HEK293 (cell line): Measurements from ENCODE around the gene MDGA2.

Source experiments
- CTCF ChIA-PET: fragments of 350-600 bp; formaldehyde crosslinking; extraction: SDS; loops from one replicate; lab custom pipeline; 2021; ENCODE audit warnings: antibody characterized with exemption; lab: Yijun Ruan, JAX
- POLR2A ChIA-PET: fragments of 300-600 bp; formaldehyde crosslinking; extraction: SDS; loops from one replicate; lab custom pipeline; 2020; ENCODE audit warnings: antibody characterized with exemption, inconsistent platforms; lab: Yijun Ruan, JAX
- H3K27ac ChIP-seq: fragments of 200-500 bp; sonication (Bioruptor generic); 2 replicates; pipeline ENCODE4 v1.5.1; 2014; ENCODE audit warnings: low read depth, low read length, control low read depth, inconsistent platforms; ENCODE audit errors: extremely low read depth
- H3K36me3 ChIP-seq, 2 experiments: fragments of 200-500 bp in 1 of 2; sonication (Bioruptor generic) in 1 of 2; 1 replicate in 1 of 2; 2 replicates in 1 of 2; pipeline ENCODE4 v1.5.1; 2014 to 2017; ENCODE audit warnings: inconsistent platforms in 2 of 2, low read length in 2 of 2; ENCODE audit not compliant: control insufficient read depth in 2 of 2, insufficient read depth in 1 of 2
- H3K4me1 ChIP-seq: fragments of 200-500 bp; sonication (Bioruptor generic); 2 replicates; pipeline ENCODE4 v1.5.1; 2014; ENCODE audit warnings: mild to moderate bottlenecking, low read length, inconsistent platforms; ENCODE audit not compliant: control insufficient read depth, insufficient read depth
- H3K4me3 ChIP-seq: 2 replicates; pipeline ENCODE4 v1.5.1; 2011; ENCODE audit warnings: low read depth, mild to moderate bottlenecking, control low read depth, low read length, moderate library complexity
- H3K9me3 ChIP-seq: fragments of 200-500 bp; sonication (Bioruptor generic); 2 replicates; pipeline ENCODE4 v1.5.1; 2014; ENCODE audit warnings: low read depth, low read length, inconsistent platforms; ENCODE audit not compliant: control insufficient read depth, insufficient read depth
- ATF2 ChIP-seq: fragments of 450-650 bp; formaldehyde crosslinking; IDR thresholded peaks from 2 replicates; pipeline ENCODE4 v1.5.1; 2016; ENCODE audit warnings: missing biosample characterization, missing genetic modification characterization, low read depth
- HOXA7 ChIP-seq: sonication (generic); formaldehyde crosslinking; IDR thresholded peaks from 2 replicates; pipeline ENCODE4 v1.8.1; 2022; ENCODE audit warnings: missing genetic modification reagents, borderline replicate concordance
- KLF17 ChIP-seq: fragments of 450-650 bp; formaldehyde crosslinking; IDR thresholded peaks from 2 replicates; pipeline ENCODE4 v1.5.1; 2016; ENCODE audit warnings: missing biosample characterization, missing genetic modification characterization
- KLF7 ChIP-seq: fragments of 450-650 bp; formaldehyde crosslinking; IDR thresholded peaks from 2 replicates; pipeline ENCODE4 v1.5.1; 2016; ENCODE audit warnings: missing biosample characterization, missing genetic modification characterization, borderline replicate concordance
- PBX3 ChIP-seq: sonication (generic); formaldehyde crosslinking; IDR thresholded peaks from 2 replicates; pipeline ENCODE4 v1.8.1; 2022; ENCODE audit warnings: mild to moderate bottlenecking, moderate library complexity, missing genetic modification reagents
- SETDB1 ChIP-seq: IDR thresholded peaks from one replicate; pipeline ENCODE4 v1.6.1; 2017; ENCODE audit warnings: mild to moderate bottlenecking, low read length, moderate library complexity, mixed read lengths; ENCODE audit not compliant: insufficient read length
- SP7 ChIP-seq: fragments of 450-650 bp; formaldehyde crosslinking; IDR thresholded peaks from 2 replicates; pipeline ENCODE4 v1.5.1; 2016; ENCODE audit warnings: missing biosample characterization, missing genetic modification characterization
- ZBTB6 ChIP-seq: fragments of 450-650 bp; formaldehyde crosslinking; IDR thresholded peaks from 2 replicates; pipeline ENCODE4 v1.5.1; 2017; ENCODE audit warnings: missing biosample characterization, missing genetic modification characterization
- ZBTB8A ChIP-seq: fragments of 450-650 bp; formaldehyde crosslinking; IDR thresholded peaks from 2 replicates; pipeline ENCODE4 v1.5.1; 2016; ENCODE audit warnings: missing biosample characterization, missing genetic modification characterization
- ZNF10 ChIP-seq: fragments of 450-650 bp; formaldehyde crosslinking; IDR thresholded peaks from 2 replicates; pipeline ENCODE4 v1.5.1; 2017; ENCODE audit warnings: missing biosample characterization, missing genetic modification characterization
- ZNF169 ChIP-seq: fragments of 450-650 bp; formaldehyde crosslinking; IDR thresholded peaks from 2 replicates; pipeline ENCODE4 v1.5.1; 2016; ENCODE audit warnings: missing biosample characterization, missing genetic modification characterization
- ZNF19 ChIP-seq: fragments of 450-650 bp; formaldehyde crosslinking; IDR thresholded peaks from 2 replicates; pipeline ENCODE4; 2016; ENCODE audit warnings: missing biosample characterization, missing genetic modification characterization, low read depth
- ZNF24 ChIP-seq: fragments of 450-650 bp; formaldehyde crosslinking; IDR thresholded peaks from 2 replicates; pipeline ENCODE4 v1.5.1; 2016; ENCODE audit warnings: missing biosample characterization, missing genetic modification characterization
- ZNF26 ChIP-seq: fragments of 450-650 bp; formaldehyde crosslinking; IDR thresholded peaks from 2 replicates; pipeline ENCODE4 v1.5.1; 2016; ENCODE audit warnings: missing biosample characterization, missing genetic modification characterization
- ZNF426 ChIP-seq: fragments of 450-650 bp; formaldehyde crosslinking; IDR thresholded peaks from 2 replicates; pipeline ENCODE4 v1.5.1; 2017; ENCODE audit warnings: missing biosample characterization, missing genetic modification characterization, mild to moderate bottlenecking, inconsistent platforms, moderate library complexity
- ZNF571 ChIP-seq: fragments of 450-650 bp; formaldehyde crosslinking; IDR thresholded peaks from 2 replicates; pipeline ENCODE4 v1.5.0; 2017; ENCODE audit warnings: missing biosample characterization, missing genetic modification characterization
- ZNF585B ChIP-seq: fragments of 450-650 bp; formaldehyde crosslinking; IDR thresholded peaks from 2 replicates; pipeline ENCODE4 v1.5.1; 2016; ENCODE audit warnings: missing biosample characterization, missing genetic modification characterization
- ZNF629 ChIP-seq: fragments of 450-650 bp; formaldehyde crosslinking; IDR thresholded peaks from 2 replicates; pipeline ENCODE4 v1.5.1; 2017; ENCODE audit warnings: missing biosample characterization, missing genetic modification characterization
- ZNF677 ChIP-seq: fragments of 450-650 bp; IDR thresholded peaks from 2 replicates; pipeline ENCODE4 v1.5.0; 2018; ENCODE audit warnings: missing biosample characterization, mild to moderate bottlenecking, missing genetic modification characterization, moderate library complexity
- ZNF777 ChIP-seq: fragments of 450-650 bp; formaldehyde crosslinking; IDR thresholded peaks from 2 replicates; pipeline ENCODE4 v1.5.1; 2017; ENCODE audit warnings: missing biosample characterization, missing genetic modification characterization, borderline replicate concordance
- ZNF791 ChIP-seq: fragments of 450-650 bp; formaldehyde crosslinking; IDR thresholded peaks from 2 replicates; pipeline ENCODE4 v1.5.1; 2016; ENCODE audit warnings: missing biosample characterization, missing genetic modification characterization
- ZNF837 ChIP-seq: fragments of 450-650 bp; formaldehyde crosslinking; IDR thresholded peaks from 2 replicates; pipeline ENCODE4 v1.5.1; 2016; ENCODE audit warnings: missing biosample characterization, missing genetic modification characterization
- ZSCAN4 ChIP-seq: fragments of 450-650 bp; formaldehyde crosslinking; IDR thresholded peaks from 2 replicates; pipeline ENCODE4 v1.5.1; 2017; ENCODE audit warnings: missing biosample characterization, missing genetic modification characterization
- TF ChIP-seq, protein P1 (sequence below): fragments of 450-650 bp; formaldehyde crosslinking; conservative IDR thresholded peaks from 2 replicates; pipeline ENCODE4 v1.5.1; 2016; ENCODE audit warnings: low read depth, missing biosample characterization, missing genetic modification characterization

MDGA2 gene

GRCh38 chr14:47619392-47619791 lies 56.0 kb downstream of the MDGA2 start (continued):
- TF ChIP-seq ZNF585B (tag by site-specific recombination) (no peak), ZNF169 (tag by site-specific recombination) (no peak), PBX3 (CRISPR knock-in tag) (no peak), ZNF426 (tag by site-specific recombination) (no peak), HOXA7 (CRISPR knock-in tag) (no peak), ZNF677 (no peak), ZNF10 (tag by site-specific recombination) (no peak), KLF17 (tag by site-specific recombination) (no peak), ZNF791 (tag by site-specific recombination) (no peak), ZNF837 (no peak), ZNF24 (tag by site-specific recombination) (no peak), ZNF19 (no peak), ZNF629 (tag by site-specific recombination) (no peak), KLF7 (no peak)

GRCh38 chr14:47606566-47606965 lies 68.8 kb downstream of the MDGA2 start:
- POLR2A ChIA-PET = no interaction called here
- Histone ChIP-seq H3K27ac (no peak overlapping the region), H3K4me1 (no peaks in the 10 kb centered on the region), H3K36me3 (no peaks in the 10 kb centered on the region), H3K4me3 (no peak overlapping the region), H3K9me3 (no peaks in the 10 kb centered on the region)
- CTCF ChIA-PET = no interaction called here
- TF ChIP-seq ZNF571 (tag by site-specific recombination) (no peak), ZBTB6 (tag by site-specific recombination) (no peak), ZNF777 (tag by site-specific recombination) (no peak), ZNF26 (tag by site-specific recombination) (no peak), PBX3 (CRISPR knock-in tag) (no peak), SP7 (tag by site-specific recombination) (no peak), ATF2 (tag by site-specific recombination) (no peak), SETDB1 (no peak), ZSCAN4 (tag by site-specific recombination) (no peak), ZBTB8A (no peak)
- TF ChIP-seq, protein P1, sequence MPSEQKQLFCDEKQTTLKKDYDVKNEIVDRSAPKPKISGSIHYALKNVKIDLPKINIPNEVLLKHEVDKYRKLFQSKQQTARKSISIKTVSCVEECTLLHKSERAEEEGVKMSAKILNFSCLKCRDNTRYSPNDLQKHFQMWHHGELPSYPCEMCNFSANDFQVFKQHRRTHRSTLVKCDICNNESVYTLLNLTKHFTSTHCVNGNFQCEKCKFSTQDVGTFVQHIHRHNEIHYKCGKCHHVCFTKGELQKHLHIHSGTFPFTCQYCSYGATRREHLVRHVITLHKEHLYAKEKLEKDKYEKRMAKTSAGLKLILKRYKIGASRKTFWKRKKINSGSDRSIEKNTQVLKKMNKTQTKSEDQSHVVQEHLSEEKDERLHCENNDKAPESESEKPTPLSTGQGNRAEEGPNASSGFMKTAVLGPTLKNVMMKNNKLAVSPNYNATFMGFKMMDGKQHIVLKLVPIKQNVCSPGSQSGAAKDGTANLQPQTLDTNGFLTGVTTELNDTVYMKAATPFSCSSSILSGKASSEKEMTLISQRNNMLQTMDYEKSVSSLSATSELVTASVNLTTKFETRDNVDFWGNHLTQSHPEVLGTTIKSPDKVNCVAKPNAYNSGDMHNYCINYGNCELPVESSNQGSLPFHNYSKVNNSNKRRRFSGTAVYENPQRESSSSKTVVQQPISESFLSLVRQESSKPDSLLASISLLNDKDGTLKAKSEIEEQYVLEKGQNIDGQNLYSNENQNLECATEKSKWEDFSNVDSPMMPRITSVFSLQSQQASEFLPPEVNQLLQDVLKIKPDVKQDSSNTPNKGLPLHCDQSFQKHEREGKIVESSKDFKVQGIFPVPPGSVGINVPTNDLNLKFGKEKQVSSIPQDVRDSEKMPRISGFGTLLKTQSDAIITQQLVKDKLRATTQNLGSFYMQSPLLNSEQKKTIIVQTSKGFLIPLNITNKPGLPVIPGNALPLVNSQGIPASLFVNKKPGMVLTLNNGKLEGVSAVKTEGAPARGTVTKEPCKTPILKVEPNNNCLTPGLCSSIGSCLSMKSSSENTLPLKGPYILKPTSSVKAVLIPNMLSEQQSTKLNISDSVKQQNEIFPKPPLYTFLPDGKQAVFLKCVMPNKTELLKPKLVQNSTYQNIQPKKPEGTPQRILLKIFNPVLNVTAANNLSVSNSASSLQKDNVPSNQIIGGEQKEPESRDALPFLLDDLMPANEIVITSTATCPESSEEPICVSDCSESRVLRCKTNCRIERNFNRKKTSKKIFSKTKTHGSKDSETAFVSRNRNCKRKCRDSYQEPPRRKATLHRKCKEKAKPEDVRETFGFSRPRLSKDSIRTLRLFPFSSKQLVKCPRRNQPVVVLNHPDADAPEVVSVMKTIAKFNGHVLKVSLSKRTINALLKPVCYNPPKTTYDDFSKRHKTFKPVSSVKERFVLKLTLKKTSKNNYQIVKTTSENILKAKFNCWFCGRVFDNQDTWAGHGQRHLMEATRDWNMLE (tag by site-specific recombination) = no peak
